ENCODE data around the gene RPS26.
"Not testable (repeated sequence)": the region's sequence is repeated elsewhere in the genome, so short reads cannot be mapped to it uniquely, and the experiment has no call there.

The RPS26 gene

GRCh38 chr12:56041552-56042429 lies at the start of gene RPS26:
RPS26 (plus strand) TSS chr12:56041918; CDS start chr12:56042167, 249 bp downstream.
- DNase-seq (ENCODE audit: low read depth in 2 of 2) = peak; percentile 76 to 84

- DNase-seq (ENCODE audit: low read depth in 2 of 2) = no peak
Observed at GRCh38 chr12:55993230-55993853, 48.4 kb upstream of the RPS26 start.

- DNase-seq (ENCODE audit: low read depth in 2 of 2) = no peak
Observed at GRCh38 chr12:55995366-55995765, 46.4 kb upstream of the RPS26 start.

GRCh38 chr12:55996201-55996714 lies 45.5 kb upstream of the RPS26 start:
- DNase-seq (ENCODE audit: low read depth in 2 of 2) = peak in 1 of 2 donors; percentile 68

GRCh38 chr12:55996715-55997534 lies 44.8 kb upstream of the RPS26 start, which contains the start of gene SUOX:
SUOX (plus strand) TSS chr12:55997276; CDS start chr12:56002222, 4,946 bp downstream.
- DNase-seq (ENCODE audit: low read depth in 2 of 2) = no peak

- DNase-seq (ENCODE audit: low read depth in 2 of 2) = no peak
Observed at GRCh38 chr12:55997535-55997859, 44.2 kb upstream of the RPS26 start.

GRCh38 chr12:55999522-55999921 lies 42.2 kb upstream of the RPS26 start:
- DNase-seq (ENCODE audit: low read depth in 2 of 2) = not testable (repeated sequence)

GRCh38 chr12:55999999-56000540 lies 41.6 kb upstream of the RPS26 start:
- DNase-seq (ENCODE audit: low read depth in 2 of 2) = not testable (repeated sequence)

GRCh38 chr12:56001487-56002100 lies 40.1 kb upstream of the RPS26 start:
- DNase-seq (ENCODE audit: low read depth in 2 of 2) = no peak

- DNase-seq (ENCODE audit: low read depth in 2 of 2) = not testable (repeated sequence)
Observed at GRCh38 chr12:56003376-56003775, 38.3 kb upstream of the RPS26 start.

GRCh38 chr12:56004211-56004610 lies 37.5 kb upstream of the RPS26 start:
- no peak for DNase-seq (ENCODE audit: low read depth in 2 of 2)

- peak; percentile 66 to 72 for DNase-seq (ENCODE audit: low read depth in 2 of 2)
Observed at GRCh38 chr12:56007564-56008559, 33.9 kb upstream of the RPS26 start.

- DNase-seq (ENCODE audit: low read depth in 2 of 2) = no peak
Observed at GRCh38 chr12:56010111-56010570, 31.6 kb upstream of the RPS26 start.

GRCh38 chr12:56011509-56012090 lies 30.1 kb upstream of the RPS26 start:
- no peak for DNase-seq (ENCODE audit: low read depth in 2 of 2)

- DNase-seq (ENCODE audit: low read depth in 2 of 2) = no peak
Observed at GRCh38 chr12:56013482-56013881, 28.2 kb upstream of the RPS26 start.

GRCh38 chr12:56014205-56014604 lies 27.5 kb upstream of the RPS26 start:
- no peak for DNase-seq (ENCODE audit: low read depth in 2 of 2)

GRCh38 chr12:56017181-56017580 lies 24.5 kb upstream of the RPS26 start:
- DNase-seq (ENCODE audit: low read depth in 2 of 2) = no peak

GRCh38 chr12:56018356-56018755 lies 23.4 kb upstream of the RPS26 start:
- no peak for DNase-seq (ENCODE audit: low read depth in 2 of 2)

GRCh38 chr12:56020423-56021184 lies 21.1 kb upstream of the RPS26 start, which contains the start of gene IKZF4:
IKZF4 (plus strand) TSS chr12:56021043; CDS start chr12:56021494, 451 bp downstream.
- DNase-seq (ENCODE audit: low read depth in 2 of 2) = no peak

Data from stimulated activated CD4-positive, alpha-beta T cell treated with anti-CD3 and anti-CD28 coated beads, Interleukin-1b, Interleukin-23, amount 100 ng/mL, for 4 hours (primary cell).